GM18507 (cell line): ENCODE measurements around the gene SPDYE6.
A peak's percentile ranks its signal among the peaks of the same experiment; 100 is the strongest.
"Not testable (repeated sequence)": the region's sequence is repeated elsewhere in the genome, so short reads cannot be mapped to it uniquely, and the experiment has no call there.

Experiments used
- DNase-seq: peaks from one replicate; pipeline ENCODE4 v3.0.0; 2011; ENCODE audit warnings: low read depth; ENCODE audit not compliant: insufficient read length; ENCODE audit errors: extremely low spot score
- FAIRE-seq: peaks from 2 replicates; lab custom pipeline; 2011; peaks lifted over from hg19 to GRCh38; lab: Jason Lieb, UNC

SPDYE6 gene

DNA sequence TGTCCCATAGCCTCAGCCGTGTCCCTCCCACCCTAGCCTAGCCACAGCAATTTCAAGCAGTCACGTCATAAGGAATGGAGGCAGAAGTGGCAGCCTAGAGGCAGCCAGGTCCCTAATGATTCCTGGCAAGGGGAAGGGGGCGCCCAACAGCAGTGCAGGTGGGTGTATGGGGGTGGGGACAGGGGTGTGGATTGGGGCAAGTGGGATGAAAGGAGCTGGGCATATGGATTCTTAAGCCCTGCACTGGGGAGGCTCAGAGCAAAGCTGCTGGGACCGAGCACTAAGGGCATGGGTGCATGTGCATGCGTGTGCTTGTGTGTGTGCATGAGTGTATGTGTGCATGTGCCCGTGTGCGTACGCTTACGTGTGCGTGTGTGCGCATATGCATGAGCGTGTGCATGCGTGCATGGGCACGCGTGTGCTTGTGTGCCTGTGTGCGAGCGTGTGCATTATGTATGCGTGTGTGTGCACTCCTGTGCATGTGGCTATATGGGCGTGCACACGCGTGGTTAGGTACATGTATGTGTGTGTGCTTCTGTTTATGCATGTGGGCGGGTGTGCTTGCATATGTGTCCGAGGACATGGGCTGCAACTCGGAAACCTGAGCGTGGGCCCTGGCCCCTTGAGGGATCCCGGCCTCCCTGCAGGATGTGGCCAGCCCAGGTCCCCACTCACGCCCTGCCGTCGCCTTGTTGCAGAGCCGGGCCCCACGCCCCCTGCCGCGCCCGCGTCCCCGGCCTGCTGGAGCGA lies 35.5 kb downstream of the SPDYE6 start:
- DNase-seq (no peak), FAIRE-seq (no peak)

GRCh38 chr7:102320181-102320580 lies 36.1 kb downstream of the SPDYE6 start:
- FAIRE-seq (no peak), DNase-seq (no peak)

DNA sequence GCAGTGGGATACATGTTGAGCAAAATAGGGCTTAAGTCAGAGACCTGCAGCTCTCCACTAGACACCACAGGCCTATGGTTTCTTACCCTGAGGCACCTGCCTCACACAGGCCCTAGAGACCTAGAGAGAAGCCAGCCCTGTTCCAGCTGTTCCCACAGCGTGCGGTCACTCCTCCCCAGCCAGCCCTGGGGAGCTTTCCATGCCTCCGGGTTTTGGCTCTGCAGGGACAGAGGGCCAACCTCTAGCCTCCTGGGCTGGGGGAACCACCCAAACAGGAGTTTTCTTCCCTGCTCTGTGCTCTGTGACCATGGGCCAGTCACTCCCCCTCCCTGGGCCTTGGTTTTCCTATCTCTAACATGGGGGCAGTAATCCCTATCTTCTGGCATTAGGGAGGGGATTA lies 36.6 kb downstream of the SPDYE6 start:
- DNase-seq (no peak), FAIRE-seq (no peak)

DNA sequence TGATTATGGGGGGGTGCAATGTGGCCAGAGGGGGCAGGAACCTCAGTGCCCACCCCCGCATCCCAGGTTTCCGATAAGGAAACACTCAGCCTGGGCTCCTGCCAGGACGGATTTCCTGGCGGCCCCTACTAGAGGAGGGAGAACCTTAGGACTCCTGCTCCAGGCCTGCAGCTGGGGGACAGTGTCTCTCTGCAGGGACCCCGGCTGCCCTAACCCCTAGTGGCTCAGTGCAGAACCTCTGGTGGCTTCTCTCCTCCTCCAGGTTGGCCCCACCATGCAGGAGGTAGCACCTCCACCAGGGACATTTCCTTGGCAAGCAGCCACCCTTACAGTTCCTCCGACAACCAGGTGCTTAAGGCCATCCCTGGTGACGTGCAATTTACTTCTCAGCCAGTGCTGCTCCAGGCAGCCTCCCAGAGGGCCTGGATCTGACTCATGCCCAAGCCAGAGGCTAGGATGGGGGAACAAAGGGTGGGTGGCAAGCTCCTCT lies 37.7 kb downstream of the SPDYE6 start:
- DNase-seq = no peak
- FAIRE-seq = no peak

GRCh38 chr7:102317231-102318059 lies 38.8 kb downstream of the SPDYE6 start:
- FAIRE-seq (no peak), DNase-seq (no peak)

DNA sequence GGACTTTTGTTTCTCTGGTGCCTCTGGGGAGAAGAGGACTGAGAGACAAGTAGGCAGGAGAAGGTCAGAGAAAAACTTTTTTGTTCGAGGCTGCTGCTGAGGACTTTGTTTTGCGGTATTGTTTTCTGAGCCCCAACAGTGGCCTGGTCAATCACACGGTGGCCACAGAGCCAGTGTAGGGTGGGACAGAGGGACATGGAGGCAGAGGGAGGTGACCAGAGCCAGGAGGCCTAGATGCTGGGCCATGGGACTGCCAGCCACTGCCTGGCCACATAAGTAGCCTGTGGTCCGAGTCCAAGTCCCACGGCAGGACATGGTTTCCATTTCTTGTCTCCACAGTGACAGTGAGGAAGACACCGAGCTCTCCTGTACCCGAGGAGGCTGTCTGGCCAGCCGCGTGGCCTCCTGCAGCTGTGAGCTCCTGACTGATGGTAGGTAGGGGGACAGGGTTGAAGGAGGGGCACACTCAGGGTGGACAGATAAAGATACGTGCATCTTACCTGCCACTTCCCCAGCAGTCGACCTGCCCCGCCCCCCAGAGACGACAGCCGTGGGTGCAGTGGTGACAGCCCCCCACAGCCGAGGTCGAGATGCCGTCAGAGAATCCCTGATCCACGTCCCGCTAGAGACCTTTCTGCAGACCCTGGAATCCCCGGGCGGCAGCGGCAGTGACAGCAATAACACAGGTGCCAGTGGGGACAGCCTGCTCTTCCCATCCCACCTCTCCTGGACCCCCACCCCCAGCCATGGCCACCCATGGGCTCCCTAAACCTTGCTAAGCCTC lies 42.1 kb downstream of the SPDYE6 start:
- FAIRE-seq = no peak

GRCh38 chr7:102312317-102312716 lies 43.9 kb downstream of the SPDYE6 start:
- FAIRE-seq (no peak), DNase-seq (no peak)

More for the DNA sequence above, 42.1 kb downstream of the SPDYE6 start:
- DNase-seq = no peak

GRCh38 chr7:102310414-102310815 lies 45.8 kb downstream of the SPDYE6 start:
- no peak for DNase-seq
- FAIRE-seq = no peak

GRCh38 chr7:102306916-102307677 lies 49.1 kb downstream of the SPDYE6 start:
- peak; percentile 78 for DNase-seq
- FAIRE-seq = peak; percentile 96

DNA sequence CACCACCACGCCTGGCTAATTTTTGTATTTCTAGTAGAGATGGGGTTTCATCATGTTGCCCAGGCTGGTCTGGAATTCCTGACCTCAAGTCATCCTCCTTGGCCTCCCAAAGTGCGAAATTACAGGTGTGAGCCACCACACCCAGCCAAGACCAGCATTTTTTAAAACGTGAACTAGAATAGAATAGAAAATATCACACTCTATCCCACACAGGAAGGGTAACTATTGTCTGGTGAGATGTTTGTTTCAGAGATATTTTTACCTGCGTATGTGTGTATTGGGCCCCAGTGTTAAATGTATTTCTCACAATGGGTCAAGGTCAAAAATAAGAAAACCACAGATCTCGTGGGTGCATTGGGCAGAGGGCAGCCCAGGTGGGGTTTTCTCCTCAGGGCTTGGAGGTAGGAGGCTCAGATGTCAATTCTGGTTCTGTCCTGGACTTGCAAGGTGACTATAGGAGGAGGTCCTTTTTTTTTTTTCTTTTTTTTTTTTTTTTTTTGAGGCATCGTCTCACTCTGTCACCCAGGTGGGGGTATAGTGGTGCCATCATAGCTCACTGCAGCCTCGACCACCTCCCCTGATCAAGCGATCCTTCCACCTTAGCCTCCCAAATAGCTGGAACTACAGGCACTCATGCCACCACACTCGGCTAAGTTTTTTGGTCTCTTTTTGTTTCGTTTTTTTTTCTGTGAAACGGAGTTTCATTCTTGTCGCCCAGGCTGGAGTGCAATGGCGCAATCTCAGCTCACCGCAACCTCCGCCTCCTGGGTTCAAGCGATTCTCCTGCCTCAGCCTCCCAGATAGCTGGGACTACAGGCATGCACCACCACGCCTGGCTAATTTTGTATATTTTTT lies 50.6 kb downstream of the SPDYE6 start:
- peak; percentile 95 for FAIRE-seq

DNA sequence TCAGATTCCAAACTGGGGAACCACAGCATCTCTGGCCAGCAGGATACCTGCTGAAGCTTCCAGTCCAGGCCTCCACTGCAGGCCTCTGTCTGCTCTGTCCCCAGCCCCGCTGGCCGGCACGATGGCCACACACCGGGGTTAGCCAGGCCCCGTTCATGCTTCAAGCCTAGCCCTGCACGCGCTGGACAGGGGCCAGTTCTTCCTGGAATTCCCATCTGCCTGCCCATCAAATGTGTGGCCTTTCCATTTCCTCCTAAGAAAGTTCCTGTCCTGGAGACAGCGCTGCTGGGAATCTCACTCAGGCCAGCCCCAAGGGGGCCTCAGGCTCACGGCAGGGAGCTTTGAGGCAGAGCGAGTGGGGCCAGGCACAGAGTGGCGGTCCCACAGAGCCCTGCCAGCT lies 51.6 kb downstream of the SPDYE6 start:
- FAIRE-seq (no peak), DNase-seq (no peak)

More for the DNA sequence above, 50.6 kb downstream of the SPDYE6 start:
- DNase-seq = no peak

DNA sequence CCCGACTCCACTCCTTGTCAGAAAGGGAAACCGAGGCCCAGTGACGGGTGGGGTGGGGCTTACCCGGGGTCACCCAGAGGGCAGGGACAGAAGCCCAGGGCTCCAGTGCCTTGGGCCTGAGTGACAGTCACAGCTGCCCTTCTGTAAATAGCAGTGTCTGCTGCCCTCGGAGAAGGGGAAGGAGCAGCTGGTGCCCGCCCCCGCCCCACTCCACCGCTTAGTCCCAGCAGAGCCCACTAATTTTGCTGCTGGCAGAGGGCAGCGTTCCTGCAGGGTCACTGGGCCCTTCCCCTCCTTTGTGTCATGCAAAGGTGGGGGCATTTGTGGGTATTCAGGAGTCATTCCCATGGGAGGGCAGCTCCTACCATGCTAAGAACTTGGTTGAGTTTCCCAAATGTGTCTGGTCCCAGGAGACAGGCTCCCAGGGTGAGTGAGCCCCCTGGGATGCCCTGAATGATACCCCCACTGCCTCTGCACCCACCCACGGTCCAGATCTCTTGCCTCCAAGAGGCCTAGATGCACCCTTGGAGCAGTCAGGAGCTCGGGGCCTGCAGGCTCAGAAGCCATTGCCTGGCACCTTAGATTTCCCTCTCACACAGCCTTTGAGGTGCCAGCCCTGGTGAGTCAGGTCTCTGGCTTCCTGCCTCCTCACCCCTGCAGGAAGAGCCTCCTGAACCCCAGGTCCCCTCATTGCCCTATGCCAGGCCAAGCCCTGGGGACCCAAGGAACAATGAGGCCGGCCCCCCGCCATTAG lies 52.4 kb downstream of the SPDYE6 start:
- DNase-seq = no peak
- no peak for FAIRE-seq

GRCh38 chr7:102302025-102302424 lies 54.2 kb downstream of the SPDYE6 start:
- no peak for FAIRE-seq

GRCh38 chr7:102301367-102301766 lies 54.9 kb downstream of the SPDYE6 start:
- DNase-seq, FAIRE-seq: not testable (repeated sequence)

More at GRCh38 chr7:102302025-102302424, 54.2 kb downstream of the SPDYE6 start:
- DNase-seq = no peak

DNA sequence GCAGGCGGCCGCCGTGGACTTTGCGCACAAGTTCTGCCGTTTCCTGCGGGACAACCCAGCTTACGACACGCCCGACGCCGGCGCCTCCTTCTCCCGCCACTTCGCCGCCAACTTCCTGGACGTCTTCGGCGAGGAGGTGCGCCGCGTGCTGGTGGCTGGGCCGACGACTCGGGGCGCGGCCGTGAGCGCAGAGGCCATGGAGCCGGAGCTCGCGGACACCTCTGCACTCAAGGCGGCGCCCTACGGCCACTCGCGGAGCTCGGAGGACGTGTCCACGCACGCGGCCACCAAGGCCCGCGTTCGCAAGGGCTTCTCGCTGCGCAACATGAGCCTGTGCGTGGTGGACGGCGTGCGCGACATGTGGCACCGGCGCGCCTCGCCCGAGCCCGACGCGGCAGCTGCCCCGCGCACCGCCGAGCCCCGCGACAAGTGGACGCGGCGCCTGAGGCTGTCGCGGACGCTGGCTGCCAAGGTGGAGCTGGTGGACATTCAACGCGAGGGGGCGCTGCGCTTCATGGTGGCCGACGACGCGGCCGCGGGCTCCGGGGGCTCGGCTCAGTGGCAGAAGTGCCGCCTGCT lies 55.5 kb downstream of the SPDYE6 start:
- no peak for FAIRE-seq
- no peak for DNase-seq

- DNase-seq (no peak), FAIRE-seq (no peak)
Measured at GRCh38 chr7:102297487-102298218, 58.6 kb downstream of the SPDYE6 start.

- no peak for DNase-seq
- FAIRE-seq = no peak
Measured at GRCh38 chr7:102296514-102296913, 59.7 kb downstream of the SPDYE6 start.
